H4 (cell line): ENCODE data around the gene JMJD4. TPM values are rescaled to one million over a fixed set of nuclear protein-coding genes. Genes with fewer than 3 reads are reported as not detected.

Experiments
- DNase-seq: peaks from one replicate; pipeline ENCODE4 v3.0.0-alpha.2; 2015; ENCODE audit warnings: low spot score
- total RNA-seq: library from RNA; depleted of rRNA; stranded (reverse); fragments of >200 nt; shearing (Covaris generic); gene quantifications from 2 replicates; pipeline ENCODE4 v1.2.3, GENCODE V29; 2014

The JMJD4 gene
- total RNA-seq, 1 experiment from 2014 or later, result 19.7 TPM

DNA sequence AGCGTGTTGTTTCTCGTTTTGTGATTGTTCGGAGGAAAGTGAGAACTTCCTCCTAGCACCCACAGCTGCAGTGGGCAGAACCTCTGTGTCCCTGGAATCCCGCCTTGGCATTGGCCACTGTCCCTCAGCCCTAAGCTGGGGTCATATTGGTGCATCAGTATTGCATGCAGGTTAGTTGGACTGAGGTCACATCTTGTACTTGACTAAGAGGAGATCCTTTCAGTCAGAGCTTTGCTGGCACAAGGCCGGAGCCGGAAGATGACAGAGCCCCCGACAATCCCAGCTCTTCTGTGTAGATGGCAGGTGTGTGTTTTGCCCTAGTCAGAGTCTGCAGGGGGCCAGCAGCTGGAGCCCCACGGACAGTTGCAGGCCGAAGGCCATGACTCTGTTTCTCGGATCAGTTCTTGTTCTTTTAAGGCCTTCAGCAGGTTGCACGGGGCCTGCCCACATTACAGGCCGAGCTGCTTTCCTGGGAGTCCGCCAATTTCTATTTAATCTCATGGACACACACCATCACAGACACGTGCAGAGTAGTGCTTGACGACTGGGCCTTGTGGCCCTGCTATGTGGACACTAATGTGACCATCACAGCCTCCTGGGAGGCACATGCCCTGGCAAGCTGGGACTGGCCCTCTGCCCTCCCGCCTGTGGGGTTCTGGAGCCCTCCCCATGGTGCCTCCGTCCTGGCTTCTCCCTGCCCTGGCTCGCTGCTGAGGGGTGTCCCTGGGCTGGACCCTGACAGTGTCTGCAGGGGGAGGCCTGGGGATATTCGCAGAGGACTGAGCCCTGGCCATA, 15.0 kb upstream of the JMJD4 start:
- DNase-seq, result no peak

DNA sequence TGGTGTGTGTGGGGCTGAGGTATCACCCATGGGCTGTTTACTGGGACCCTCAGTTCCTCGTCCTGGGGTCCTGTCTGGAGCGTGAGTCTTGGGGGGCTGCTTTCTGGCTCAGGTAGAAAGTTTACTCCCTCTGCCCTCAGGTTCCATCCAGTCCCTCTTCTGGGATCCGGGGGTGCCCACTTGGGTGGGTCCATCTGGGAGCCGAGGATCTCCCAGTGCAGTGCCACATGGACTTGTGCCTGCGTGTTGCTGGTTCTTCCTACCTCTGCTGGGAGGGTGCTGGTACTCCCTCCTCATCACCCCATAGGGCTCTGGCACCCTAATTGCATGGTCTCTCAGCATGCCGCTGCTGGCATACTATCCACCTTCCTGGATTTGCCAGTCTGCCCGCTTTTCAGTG, 14.1 kb upstream of the JMJD4 start:
- no peak for DNase-seq

GRCh38 chr1:227748496-227749182, 13.5 kb upstream of the JMJD4 start:
- no peak for DNase-seq

GRCh38 chr1:227747948-227748495, 12.9 kb upstream of the JMJD4 start:
- DNase-seq, result no peak

DNA sequence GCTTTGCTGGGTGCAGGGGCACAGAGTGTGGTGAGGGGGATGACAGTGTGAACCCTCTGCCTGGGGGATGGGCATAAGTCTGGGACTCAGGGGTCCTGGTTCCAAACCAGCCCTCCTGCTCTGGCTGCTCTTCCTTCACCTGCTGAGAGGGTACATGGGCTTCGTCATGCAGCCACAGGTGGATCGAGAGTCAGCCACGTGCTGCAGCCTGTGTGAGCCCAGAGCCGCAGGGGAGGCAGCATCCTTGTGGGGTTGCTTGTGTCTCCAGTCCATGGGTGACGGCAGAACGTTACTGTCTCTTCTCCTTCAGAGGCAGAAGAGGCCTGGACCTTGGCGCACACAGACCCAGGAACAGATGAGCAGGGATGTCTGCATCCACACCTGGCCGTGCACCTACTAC, 12.3 kb upstream of the JMJD4 start:
- no peak for DNase-seq

- no peak for DNase-seq
Measured at GRCh38 chr1:227746676-227747075, 11.6 kb upstream of the JMJD4 start.

GRCh38 chr1:227745568-227746265, 10.6 kb upstream of the JMJD4 start:
- DNase-seq, result no peak

DNA sequence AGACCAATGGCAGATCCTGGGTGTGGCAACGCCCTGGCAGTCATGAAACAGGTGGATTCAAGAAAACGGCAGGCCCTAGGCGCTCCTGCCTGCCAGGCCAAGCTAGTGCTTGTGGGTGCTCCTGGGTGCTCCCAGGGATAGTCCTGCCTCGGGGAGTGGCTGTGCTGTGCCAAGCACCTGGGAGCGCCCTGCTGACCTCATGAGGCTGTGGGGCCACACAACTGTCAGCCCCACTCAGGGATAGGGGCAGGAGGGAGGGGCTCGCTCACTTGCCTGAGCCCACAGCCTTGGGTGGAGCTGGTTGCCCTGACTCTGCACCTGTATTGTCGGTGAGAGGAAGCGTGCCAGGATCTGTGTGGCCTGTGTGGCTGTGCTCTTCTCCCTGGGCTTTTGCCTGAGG, 9.6 kb upstream of the JMJD4 start:
- DNase-seq, result no peak

GRCh38 chr1:227742738-227743715, 7.9 kb upstream of the JMJD4 start:
- DNase-seq, result no peak

GRCh38 chr1:227741166-227741870, 6.2 kb upstream of the JMJD4 start:
- DNase-seq, result no peak

DNA sequence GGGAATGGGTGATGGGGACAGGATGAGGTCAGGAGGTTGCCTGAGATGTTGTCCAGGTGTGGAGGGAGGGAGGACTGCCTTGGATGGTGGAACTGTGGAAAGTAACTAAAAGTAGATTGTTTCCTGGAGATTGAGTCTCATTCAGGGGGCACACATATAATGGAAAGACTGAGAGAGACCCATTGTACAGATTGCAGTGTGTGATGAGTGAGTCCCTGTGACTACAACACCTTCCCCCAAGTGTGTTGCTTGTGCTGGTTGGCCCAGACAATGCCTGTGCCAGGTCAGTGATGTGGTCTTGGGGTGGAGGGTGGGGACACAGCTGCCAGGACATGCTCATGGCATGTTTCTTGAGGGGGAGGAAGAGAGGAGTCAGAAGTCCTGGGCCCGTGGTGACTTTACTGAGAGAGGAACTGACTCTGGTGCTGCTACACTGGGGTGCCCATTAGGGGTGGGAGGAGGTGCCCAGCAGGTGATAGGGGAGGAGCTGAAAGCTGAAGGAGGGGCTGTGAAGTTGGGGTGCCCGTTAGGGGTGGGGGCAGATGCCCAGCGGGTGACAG, 5.4 kb upstream of the JMJD4 start:
- no peak for DNase-seq

DNA sequence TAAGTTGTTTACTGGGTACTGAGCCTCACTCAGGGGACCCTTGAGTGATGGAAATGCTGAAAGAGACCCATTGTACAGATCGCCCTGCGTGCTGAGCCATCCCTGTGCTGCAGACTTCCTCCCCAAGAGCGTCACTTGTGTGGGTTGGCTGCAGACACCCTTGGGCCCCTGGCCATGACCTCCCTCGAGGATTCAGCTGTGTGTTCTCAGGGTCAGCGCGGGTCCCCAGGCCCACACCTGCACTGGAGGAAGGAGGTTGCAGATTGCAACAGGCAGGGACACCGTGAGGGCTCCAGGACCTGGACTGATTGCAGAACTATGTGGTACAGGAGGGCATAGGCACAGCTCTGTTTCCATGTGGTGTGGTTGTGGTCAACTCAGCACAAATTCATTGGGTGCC, 4.5 kb upstream of the JMJD4 start:
- DNase-seq, result no peak

DNA sequence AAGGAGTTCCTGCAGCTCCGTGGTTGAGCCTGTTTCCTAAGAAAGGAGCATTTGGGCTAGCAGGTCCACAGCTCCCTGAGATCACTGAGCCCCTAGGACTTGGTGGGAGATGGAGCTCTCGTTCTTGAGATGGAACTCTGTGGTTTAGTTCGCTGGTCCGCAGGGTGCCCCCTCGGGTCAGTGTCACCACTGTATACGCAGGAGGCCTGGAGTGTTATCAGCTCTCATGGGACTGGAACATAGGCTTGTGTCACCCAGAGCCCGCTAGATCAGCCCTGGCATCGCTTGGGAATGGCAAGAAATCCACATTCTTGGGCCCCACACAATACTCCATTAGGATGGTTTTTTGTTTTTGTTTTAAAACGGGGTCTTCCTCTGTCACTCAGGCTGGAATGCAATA, 3.7 kb upstream of the JMJD4 start:
- no peak for DNase-seq

DNA sequence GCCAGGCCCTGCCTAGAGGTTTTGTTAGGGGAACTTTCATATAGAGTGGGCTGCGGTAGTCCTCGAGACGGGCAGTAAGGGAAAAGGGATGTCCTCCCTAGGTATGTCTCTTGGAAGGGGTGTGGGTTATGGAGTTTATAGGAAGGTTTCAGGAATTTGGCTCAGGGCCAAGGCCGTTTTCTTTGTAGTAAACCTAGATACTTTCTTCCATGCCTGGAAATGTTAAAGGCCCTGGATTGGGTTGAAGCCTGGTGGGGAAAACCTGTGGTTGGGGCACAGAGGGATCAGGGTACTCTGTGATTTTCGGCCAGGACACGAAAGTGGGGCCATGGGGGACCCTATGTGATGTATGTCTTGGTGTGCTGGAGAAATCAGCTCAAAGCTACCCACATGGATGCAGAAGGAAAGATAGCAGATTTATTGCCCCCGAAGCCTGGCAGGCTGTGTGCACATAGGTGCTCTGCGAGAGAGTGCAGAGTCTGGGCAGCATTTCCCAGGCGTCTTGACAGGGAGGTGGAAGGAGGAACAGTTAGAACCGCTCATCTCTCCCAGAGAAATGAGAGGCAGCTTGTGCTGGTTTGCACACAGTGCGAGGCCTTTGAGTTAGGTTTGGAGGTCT, 1.8 kb upstream of the JMJD4 start:
- DNase-seq, result no peak

GRCh38 chr1:227735539-227736285, 610 bp upstream of the JMJD4 start:
- no peak for DNase-seq

GRCh38 chr1:227734546-227734855, 601 bp downstream of the JMJD4 start:
- no peak for DNase-seq

DNA sequence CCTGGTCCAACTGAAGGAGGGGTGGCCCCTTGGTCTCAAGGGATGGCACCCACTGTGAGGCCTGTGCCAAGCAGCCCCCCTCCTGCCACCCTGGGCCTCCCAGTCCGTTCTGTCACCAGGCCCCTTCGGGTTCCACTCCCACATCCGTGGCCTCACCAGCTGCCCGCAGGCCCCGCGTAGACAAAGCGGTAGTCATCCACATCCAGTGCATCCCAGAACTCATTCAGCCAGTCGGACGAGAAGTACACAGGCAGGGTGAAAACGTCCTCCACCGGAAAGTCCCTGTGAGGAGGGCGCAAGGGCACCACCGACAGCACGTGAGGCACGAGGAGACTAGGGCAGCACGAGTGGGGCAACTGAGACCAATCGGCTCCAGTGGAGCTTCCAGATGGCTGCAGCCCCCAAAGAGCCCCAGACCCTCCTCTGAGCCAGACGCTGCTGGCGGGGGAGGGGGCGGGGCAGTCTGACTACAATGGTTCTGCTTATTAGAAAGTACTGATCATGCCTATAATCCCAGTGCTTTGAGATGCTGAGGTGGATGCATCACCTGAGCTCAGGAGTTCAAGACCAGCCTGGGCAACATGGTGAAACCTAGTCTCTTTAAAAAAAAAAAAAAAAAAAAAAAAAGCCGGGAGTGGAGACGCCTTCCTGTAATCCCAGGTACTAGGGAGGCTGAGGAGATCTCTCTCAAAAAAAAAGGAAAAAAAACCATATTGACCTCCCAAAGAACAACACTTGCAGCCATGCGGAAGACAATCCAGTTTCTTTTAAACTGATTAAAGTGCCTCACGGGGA, 1.2 kb downstream of the JMJD4 start:
- no peak for DNase-seq

- no peak for DNase-seq
Measured at GRCh38 chr1:227733309-227733705, 1.8 kb downstream of the JMJD4 start.
